ENCODE data around the gene GDI1. TPM values are rescaled to one million over a fixed set of nuclear protein-coding genes. Genes with fewer than 3 reads are reported as not detected.

Gene GDI1
- total RNA-seq, 4 donors from 2014 or later = 65.2 to 278 (median 117) TPM

DNA sequence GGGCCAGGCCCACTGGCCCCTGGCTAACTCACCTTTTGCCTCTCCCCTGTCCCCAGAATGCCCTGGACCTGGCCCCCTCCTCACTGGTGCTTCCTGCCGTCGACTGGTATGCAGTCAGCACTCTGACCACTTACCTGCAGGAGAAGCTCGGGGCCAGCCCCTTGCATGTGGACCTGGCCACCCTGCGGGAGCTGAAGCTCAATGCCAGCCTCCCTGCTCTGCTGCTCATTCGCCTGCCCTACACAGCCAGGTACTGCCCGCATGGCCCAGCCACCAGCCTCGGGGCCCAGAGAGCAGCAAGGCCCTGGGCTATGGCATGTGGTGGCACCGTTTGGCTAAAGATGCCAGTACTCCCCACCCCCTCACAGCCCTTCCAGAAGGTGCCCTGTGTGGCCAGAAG lies 4.7 kb upstream of the GDI1 start:
- Histone ChIP-seq H3K4me1 (peaks cover 0 to 15% (median 0%) of the 10 kb centered on the region in 4 donors), H3K36me3 (peaks cover 0 to 17% (median 0%) of the 10 kb centered on the region in 3 donors), H3K27me3 (no peaks in the 10 kb centered on the region), H3K4me3 (no peak overlapping the region), H3K9me3 (no peaks in the 10 kb centered on the region), H3K27ac (no peak overlapping the region)
- TF ChIP-seq, protein P1, sequence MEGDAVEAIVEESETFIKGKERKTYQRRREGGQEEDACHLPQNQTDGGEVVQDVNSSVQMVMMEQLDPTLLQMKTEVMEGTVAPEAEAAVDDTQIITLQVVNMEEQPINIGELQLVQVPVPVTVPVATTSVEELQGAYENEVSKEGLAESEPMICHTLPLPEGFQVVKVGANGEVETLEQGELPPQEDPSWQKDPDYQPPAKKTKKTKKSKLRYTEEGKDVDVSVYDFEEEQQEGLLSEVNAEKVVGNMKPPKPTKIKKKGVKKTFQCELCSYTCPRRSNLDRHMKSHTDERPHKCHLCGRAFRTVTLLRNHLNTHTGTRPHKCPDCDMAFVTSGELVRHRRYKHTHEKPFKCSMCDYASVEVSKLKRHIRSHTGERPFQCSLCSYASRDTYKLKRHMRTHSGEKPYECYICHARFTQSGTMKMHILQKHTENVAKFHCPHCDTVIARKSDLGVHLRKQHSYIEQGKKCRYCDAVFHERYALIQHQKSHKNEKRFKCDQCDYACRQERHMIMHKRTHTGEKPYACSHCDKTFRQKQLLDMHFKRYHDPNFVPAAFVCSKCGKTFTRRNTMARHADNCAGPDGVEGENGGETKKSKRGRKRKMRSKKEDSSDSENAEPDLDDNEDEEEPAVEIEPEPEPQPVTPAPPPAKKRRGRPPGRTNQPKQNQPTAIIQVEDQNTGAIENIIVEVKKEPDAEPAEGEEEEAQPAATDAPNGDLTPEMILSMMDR (IDR thresholded peaks at IDR 0.05) = no peak
- TF ChIP-seq POLR2A (IDR thresholded peaks at IDR 0.05) = no peak
- DNase-seq = no peak

DNA sequence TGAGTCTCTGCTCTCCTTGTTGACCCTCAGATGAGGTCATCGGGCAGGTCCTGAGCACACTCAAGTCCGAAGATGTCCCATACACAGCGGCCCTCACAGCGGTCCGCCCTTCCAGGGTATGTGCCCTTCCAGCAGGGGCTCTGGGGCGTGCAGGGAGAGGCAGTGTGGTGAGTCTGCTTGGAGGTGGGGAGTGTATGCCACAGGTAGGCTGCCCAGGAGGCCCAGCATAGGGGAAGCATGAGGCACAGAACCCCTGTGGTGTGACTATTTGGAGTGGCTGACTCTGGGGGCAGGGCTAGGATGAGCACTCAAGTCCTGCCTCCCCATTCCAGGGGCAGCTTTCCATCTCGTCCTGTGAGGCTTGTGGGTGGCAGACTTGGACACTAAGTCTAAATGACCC lies 3.3 kb upstream of the GDI1 start:
- Histone ChIP-seq H3K4me1 (peaks cover 0 to 20% (median 0%) of the 10 kb centered on the region in 4 donors), H3K27ac (no peak overlapping the region), H3K4me3 (no peak overlapping the region), H3K36me3 (peaks cover 0 to 17% (median 0%) of the 10 kb centered on the region in 3 donors), H3K9me3 (no peaks in the 10 kb centered on the region), H3K27me3 (no peaks in the 10 kb centered on the region)
- TF ChIP-seq, protein P1 (IDR thresholded peaks at IDR 0.05) = no peak
- no peak for TF ChIP-seq POLR2A (IDR thresholded peaks at IDR 0.05)
- DNase-seq = no peak

DNA sequence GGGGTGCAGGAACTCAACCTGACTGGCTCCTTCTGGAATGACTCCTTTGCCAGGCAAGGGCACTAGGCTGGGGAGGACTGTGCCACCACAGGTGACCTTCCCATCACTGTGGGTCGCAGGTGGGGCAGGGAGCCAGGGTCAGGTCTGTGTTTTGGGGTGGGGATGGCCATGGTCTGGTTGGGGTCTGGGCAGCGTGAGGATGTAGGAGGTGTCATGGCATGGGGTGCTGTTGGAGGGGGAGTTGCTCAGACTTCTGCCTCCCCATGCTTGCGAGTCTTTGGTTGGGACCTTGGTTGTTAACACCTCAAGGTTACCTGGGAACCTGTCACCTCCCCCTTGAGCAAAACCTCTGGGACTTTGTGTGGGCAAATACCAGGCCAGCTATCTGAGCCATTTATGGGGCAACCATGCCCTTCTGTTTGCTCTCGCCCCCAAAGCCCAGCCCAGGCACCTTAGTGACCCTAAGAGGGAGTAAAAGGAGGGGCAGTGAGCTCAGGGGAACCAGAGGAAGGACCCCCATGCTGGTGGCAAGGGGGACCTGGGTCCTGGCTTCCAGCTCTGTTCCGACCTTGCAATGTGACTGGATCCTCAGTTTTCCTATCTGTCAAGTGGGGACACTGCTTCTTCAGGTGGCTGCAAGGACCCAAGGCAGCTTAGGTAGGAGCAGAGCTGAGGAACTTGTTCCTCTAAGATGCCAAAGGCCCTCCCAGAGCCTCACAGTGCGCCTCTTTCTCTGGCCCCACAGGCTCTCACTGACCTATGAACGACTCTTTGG lies 2.4 kb upstream of the GDI1 start:
- H3K4me1 ChIP-seq = peaks cover 0 to 18% (median 0%) of the 10 kb centered on the region in 4 donors
- H3K27ac ChIP-seq = no peak overlapping the region
- no peaks in the 10 kb centered on the region for H3K9me3 ChIP-seq
- H3K27me3 ChIP-seq = no peaks in the 10 kb centered on the region
- DNase-seq = no peak
- H3K36me3 ChIP-seq = peaks cover 0 to 17% (median 0%) of the 10 kb centered on the region in 3 donors
- TF ChIP-seq, protein P1 (IDR thresholded peaks at IDR 0.05) = no peak
- TF ChIP-seq POLR2A (IDR thresholded peaks at IDR 0.05) = no peak
- no peak overlapping the region for H3K4me3 ChIP-seq

DNA sequence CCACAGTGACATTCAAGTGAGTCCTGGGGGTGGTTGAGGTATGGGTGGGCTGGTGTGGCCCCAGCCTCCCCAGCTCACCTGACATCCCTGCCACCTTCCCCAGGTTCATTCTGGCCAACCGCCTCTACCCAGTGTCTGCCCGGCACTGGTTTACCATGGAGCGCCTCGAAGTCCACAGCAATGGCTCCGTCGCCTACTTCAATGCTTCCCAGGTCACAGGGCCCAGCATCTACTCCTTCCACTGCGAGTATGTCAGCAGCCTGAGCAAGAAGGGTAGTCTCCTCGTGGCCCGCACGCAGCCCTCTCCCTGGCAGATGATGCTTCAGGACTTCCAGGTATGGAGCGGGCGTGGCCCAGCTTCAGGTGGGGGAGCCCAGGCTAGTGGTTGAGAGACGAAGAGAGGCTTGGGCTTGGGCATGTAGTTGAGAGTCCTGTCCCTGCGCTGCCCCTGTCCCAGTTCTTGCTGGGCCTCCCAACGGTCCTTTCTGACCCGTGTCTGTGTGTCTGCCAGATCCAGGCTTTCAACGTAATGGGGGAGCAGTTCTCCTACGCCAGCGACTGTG lies 1.7 kb upstream of the GDI1 start:
- peaks cover 0 to 17% (median 0%) of the 10 kb centered on the region in 3 donors for H3K36me3 ChIP-seq
- no peak for DNase-seq

DNA sequence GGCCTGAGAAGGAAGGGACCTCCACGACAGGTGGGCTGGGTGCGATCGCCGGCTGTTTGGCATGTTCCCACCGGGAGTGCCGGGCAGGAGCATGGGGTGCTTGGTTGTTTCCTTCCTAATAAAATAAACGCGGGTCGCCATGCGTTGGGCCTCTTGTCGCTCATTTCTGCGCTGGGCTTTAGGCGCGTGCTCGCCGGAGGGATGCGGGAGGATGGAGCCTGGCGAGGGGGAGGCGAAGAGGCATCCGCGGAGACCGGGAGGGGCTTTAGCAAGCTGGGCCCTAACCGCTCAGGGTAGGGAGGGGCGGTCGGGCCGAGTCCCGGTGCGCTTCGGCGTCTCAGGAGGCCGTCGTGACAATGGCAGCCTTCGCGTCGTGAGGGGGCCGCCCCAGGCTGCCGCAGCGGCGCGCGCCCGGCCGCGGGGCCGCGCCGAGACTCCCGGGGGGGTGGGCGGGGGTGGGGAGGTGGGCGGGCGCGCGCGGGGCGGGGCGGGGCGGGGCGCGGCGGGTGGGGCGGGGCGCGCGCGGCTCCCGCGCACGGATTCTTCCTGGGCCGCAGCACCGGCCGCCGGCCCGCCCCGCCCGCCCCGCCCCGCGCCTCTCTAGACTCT lies 476 bp upstream of the GDI1 start:
- H3K27ac ChIP-seq = peak overlapping the region; percentile 84 to 95 (median 92)
- peak overlapping the region; percentile 68 to 81 (median 75) for H3K4me3 ChIP-seq
- H3K36me3 ChIP-seq = peaks cover 0 to 24% (median 0%) of the 10 kb centered on the region in 3 donors
- peak in 2 of 3 donors; percentile 58 for DNase-seq
- no peaks in the 10 kb centered on the region for H3K9me3 ChIP-seq
- no peak for TF ChIP-seq POLR2A (IDR thresholded peaks at IDR 0.05)
- TF ChIP-seq, protein P1 (IDR thresholded peaks at IDR 0.05) = no peak
- no peaks in the 10 kb centered on the region for H3K27me3 ChIP-seq
- H3K4me1 ChIP-seq = peaks cover 0 to 14% (median 0%) of the 10 kb centered on the region in 4 donors

More for the DNA sequence above, 1.7 kb upstream of the GDI1 start:
- TF ChIP-seq POLR2A (IDR thresholded peaks at IDR 0.05) = no peak
- TF ChIP-seq, protein P1 (IDR thresholded peaks at IDR 0.05) = no peak
- H3K4me3 ChIP-seq = no peak overlapping the region
- H3K27ac ChIP-seq = no peak overlapping the region
- H3K9me3 ChIP-seq = no peaks in the 10 kb centered on the region
- no peaks in the 10 kb centered on the region for H3K27me3 ChIP-seq
- peaks cover 0 to 14% (median 0%) of the 10 kb centered on the region in 4 donors for H3K4me1 ChIP-seq

All from Peyer's patch (tissue), 4 donors.